Raji (cell line): Measurements from ENCODE around the gene ATP5F1D.

Source experiments
- POLR2A ChIP-seq: IDR thresholded peaks from 2 replicates; pipeline ENCODE4 v1.6.1; 2011; ENCODE audit warnings: low read depth, low read length, control low read depth; ENCODE audit not compliant: insufficient read depth

Gene ATP5F1D

DNA sequence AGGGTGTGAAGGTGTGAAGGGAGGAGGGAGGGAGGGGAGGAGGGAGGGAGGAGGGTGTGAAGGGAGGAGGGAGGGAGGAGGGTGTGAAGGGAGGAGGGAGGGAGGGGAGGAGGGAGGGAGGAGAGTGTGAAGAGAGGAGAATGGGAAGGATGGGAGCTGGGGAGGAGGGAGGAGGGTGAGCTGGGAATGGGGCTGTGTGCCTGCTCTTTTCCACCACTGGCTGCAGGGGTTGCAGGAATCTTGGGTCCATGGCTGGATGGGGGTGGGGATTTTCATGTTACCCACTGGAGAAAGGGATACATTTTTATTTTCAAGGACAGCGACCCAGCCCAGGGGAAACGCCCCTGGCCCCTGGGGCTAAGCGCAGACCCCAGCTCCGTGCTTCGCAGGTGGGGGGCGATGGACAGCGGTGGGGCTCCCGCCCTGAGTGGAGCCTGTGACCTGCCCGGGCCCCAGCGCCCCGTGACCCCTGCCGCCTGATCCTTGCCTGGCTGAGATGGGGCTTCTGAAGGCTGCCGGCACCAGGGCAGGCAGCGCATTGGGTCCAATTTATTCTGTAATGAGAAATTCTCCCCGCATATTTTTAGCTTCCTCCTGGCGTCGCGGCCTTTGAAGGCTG lies 41.1 kb downstream of the ATP5F1D start:
- TF ChIP-seq POLR2A, result no peak

DNA sequence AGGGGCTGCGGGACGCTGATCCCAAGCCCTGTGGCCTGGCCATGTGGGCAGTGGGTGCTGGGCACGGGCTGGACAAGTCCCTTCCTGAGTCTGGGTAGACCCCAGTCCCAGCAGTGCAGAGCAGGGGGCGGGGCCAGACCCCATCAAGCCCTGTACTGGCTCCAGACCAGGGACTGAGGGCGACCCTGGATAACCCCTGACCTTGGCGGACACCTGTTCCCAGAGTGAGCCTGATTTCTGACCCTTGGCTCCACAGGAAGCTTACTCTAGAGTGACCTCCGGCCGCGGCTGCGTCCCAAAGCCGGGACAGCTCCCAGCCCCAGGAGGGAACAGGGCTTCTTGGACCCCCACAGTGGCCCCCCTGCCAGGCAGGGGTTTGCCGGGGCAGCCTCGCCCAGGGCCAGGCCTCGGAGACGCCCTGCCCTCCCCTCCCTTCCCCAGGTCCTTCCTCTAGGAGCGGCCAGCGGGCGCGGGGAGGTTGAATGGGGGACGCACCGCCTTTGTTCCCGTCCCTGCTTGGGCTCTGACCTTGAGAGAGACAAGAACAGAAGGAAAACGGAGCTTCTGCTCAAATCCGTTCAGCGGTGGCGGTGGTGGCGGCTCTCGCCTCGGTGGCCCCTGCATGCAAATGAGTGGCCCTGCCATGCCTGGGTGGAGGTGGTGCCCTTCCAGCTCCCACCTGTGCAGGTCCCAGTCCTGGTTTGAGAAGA lies 41.8 kb downstream of the ATP5F1D start:
- TF ChIP-seq POLR2A, result no peak

DNA sequence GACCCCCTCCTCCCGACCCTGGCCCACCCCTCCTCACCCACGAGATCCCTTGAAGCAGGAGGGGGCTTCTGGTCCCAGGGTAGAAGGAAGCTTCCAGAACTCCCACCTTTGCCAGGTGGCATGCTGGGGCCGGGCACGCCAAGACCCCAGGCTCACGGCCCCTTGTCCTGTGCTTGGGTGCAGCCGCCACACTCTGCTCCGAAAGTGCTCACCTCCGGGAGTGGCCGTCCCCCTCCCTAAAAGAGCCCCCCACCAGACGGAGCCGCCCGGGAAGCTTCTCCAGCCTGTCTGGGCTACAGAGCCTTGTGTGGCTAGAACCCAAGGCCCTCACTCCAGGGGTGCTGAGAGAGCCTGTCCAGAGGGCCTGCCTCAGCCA lies 42.4 kb downstream of the ATP5F1D start:
- no peak for TF ChIP-seq POLR2A

DNA sequence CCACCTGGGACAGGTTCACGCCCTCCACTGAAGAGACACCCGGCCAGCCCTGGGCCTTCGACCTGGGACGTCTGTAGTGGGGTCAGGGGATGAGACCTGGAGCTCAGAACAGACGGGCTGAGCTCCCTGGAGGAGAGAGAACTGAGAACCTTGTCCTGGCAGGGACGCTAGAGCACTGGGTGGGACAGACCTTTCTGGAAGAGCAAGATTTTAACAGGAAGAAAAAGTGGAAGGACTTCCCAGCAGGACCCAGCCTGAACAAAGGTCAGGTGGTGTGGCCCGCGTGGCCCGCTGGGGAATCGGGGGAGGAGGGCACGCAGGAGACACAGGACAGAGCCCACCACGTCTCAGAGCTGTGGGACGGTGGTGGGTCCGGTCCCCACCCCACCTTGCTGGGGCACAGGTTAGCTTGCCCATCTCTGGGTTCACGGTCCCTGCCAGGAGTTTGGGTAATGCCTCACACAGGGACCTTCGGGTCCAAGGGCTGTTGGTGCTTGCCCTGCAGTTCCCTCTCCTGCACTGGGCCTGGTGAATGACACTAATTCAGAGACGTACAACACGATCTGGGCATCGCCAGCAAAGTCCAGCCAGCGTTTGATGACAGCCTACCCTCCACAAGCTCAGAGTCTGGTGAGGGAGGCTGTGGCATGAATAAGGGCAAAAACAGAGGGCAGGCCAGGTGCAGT lies 42.9 kb downstream of the ATP5F1D start:
- TF ChIP-seq POLR2A, result no peak

DNA sequence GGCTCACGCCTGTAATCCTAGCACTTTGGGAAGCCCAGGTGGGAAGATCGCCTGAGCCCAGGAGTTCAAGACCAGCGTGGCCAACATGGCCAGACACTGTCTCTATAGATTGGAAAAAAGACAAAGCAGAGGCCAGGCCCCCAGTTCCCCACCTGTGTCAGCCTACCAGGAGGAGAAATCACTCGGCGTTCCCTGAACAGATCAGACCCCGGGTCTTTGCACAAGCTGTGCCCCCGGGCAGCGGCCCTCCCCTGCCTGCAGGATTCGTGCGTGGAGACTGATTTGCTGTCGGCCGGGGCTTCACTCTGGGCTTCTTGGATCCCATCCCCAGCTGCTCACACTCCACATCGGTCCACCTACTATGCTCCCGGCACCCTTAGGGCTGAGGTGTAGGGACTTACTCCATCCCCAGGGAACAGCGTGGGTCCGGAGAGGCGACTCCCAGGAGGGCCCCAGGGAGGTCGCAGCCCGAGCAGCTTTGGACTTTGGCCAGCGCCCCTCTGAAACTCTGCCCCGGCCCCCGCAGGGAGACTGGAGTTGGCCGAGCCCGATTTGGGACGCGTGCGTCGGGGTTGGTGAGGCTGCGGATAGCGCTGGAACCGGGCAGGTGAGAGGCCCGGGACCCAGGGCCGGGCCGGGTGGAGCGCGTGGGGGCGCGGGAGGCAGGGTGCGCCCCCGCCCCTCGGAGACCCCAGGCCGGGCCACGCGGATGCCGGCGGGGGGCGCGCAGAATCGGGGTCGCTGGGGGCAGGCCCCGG lies 43.6 kb downstream of the ATP5F1D start:
- no peak for TF ChIP-seq POLR2A

DNA sequence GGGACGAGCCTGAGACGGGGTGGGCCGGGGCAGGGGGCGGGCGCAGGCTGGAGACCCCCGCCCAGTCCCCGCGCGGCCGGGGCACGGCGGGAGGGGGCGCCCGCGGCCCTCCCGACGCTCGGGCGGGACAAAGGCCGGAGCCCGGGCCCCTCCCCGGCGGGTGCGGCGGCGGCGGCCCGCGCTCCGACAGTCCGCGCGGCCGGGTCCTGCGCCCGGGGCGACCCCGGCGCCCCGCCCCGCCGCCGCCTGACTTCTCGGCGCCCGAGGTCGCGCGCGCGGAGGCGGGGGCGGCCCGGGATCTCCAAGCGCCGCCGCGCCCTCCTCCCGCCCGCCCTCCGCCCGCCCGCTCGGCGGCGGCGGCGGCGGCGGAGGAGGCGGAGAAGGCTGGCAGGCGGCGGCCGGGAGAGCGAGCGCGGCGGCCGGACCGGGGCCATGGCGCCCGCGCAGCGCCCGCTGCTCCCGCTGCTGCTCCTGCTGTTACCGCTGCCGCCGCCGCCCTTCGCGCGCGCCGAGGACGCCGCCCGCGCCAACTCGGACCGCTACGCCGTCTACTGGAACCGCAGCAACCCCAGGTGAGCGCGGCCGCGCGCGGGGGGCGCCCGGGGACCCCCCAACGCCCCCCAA lies 44.3 kb downstream of the ATP5F1D start, which contains the start of gene EFNA2:
EFNA2 (plus strand) TSS at position 137 of the 624 bp plus-strand sequence; CDS start at position 433, 296 bp downstream.
- no peak for TF ChIP-seq POLR2A

DNA sequence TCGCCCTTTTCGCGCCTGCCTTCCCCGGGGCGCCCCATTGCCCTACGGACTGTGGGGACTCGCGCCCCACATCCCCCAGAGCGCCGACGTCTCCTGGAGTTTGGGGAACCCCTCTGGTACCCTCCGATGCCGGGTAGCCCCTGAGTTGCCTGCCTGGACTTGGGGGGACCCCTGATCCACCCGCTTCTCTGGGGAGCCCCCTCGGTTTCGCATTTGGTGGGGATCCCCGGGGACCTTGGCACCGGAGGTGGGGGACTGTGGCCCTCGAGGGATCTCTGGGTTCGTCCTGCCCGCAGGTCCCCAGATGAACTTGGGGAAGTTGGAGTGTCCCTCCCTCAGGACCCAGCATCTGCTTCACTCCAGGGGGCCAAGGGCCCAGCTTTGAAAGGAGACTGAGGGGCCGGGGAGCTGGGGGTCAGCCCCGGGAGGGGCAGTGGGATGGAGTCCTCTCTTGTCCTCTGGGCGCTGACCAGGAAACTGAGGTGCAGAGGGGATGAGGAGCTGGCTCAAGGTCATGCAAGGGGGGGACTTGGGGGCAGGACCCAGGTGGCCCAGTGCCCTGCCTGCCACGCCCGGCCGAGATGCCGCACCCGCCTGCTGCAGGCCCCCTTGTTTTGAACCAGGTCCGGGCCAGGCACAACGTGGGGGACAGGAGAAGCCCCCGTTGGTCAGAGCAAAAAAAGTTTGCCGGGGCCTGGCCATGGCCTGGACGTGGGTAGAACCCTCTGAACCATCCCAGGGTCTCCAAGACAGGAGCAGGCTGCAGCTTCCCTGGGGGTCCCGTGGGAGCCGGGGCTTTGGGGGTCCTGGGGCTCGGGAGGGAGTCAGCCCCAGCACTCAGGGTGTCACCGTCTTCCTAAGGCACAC lies 45.2 kb downstream of the ATP5F1D start:
- no peak for TF ChIP-seq POLR2A

DNA sequence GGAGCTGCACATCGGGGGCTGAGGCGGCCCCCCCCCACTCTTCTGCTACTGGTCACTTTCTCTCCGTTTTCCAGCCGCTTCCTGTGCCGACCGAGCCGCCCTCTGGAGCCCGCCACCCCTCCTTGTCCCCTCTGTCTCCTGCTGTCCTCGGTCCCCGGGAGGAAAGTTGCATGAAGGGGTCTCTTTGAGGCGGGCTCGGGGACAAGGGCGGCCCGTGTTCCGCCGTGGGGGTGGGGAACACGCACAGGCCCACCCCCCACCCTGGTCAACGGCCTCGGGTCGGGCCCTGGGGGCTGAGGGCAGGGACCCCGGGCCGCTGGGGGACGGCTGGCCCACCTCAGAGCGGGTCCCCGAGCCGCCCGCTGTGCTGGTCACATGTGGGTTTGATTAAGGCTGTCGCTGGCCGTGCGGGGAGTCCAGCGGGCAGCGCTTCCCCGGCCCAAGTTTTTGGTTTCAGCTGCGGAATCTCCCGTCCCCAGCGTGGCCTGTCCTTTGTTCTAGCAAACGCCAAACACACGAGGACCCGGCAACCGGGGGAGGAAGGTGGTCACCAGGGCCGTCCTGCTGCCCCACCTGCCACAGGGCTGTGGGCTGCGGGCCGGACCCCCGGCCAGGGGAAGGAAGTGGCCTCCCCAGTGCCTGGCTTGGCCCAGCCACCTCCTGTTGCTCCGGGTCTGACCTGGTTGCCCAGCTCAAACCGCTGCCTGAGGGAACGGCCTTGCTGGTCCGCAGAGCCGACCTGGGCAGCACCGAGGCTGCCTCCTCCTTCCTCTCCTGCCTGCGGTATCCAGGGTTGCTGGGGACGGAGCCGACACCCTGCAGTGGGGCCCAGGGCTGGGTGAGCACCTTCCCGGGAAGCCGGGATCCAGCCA lies 46.0 kb downstream of the ATP5F1D start:
- no peak for TF ChIP-seq POLR2A

DNA sequence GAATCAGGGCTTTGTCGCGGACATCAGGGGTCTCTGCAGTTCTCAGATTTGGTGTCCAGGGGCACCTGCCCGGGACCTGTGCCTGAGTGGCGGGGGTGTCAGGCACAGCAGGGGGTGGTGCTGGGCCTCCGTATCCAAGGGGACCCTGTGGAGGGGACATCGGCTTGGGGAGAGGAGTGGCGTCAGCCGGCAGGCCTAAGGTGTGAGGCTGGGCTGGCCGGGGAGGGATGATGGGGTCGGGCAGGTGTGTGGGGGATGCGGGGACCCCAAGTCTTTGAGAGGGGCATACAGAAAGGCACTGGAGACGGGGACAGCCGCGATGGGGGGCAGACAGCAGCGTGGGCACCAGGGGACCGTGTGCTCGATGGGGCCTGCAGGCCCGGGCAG lies 46.7 kb downstream of the ATP5F1D start:
- no peak for TF ChIP-seq POLR2A

DNA sequence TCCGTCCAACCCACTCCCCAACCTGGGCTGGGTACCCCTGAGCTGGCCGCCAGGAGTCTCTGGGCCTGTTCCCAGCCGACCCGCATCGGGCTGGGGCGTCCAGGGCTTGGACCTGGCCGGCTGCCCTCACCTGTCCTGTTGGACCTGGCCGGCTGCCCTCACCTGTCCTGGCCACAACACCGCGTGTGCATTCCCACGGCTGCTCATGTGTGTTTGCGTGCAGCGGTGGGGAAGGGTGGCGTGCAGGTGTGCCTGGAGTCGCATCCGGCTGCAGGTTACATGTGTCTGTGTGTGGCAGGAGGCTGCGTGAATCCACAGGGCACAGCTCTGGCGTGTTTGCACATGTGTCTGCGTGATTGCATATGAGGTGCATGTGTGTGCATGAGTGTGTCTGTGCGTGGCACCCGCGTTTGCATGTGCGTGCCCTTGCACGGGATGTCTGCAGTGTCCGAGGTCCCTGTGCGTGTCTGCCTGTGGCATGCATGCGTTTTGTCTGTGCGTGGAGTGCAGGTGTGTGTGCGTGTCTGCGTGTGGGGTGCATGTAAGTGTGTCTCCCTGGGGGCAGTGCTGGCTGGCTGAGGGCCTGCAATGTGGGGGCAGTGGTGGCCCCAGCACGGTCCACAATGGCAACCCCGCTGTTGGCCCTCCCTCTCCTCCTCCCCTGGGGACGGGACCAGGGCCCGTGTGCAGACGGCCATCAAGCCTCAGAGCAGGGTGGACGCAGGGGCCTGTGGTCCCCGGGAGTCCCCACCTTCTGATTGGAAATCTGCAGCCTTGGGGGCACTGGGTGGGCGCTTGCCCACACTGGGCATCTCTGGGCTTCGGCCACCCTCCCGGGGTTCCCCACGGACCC lies 47.5 kb downstream of the ATP5F1D start:
- TF ChIP-seq POLR2A, result no peak

DNA sequence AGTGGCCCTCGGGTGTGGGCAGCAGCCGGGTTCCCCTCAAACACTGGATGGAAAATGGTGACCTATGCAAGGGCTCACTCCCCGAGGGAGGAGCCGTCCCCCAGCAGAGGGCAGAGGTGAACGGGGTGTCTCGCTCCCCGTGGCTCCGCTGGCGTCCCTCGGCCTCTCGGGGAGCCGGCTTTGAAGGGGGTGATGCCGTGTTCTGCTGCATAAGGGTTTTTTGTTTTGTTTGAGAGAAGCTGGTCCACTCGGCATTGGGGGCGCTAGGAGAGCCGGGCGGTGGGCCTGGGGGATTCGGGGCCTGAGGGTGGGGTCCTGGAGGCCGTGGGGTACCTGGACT lies 48.1 kb downstream of the ATP5F1D start:
- TF ChIP-seq POLR2A, result no peak

DNA sequence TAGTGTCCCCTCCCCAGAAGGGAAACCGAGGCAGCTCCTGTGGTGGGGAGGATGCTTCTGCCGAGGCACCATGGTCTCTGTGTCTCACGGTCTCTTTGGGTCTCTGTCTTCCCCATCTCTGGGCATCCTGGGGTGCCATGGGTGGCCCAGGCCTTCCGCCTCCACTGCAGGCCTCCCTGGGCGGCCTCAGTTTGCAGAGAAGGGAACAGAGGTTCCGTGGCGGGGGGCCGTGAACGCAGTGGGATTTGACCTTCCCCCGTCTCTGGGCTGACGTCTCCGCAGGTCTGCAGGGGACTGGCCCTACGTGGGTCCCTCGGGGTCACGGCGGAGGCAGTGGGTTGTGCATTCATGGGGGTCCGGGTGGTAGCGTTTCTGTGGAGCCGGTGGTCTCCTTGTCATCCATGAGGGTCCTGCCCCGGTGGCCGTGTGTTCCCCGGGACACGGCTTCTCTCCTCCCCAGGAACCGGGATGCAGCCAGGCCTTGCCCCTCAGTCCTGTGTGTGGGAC lies 48.7 kb downstream of the ATP5F1D start:
- TF ChIP-seq POLR2A, result no peak
